Ovary (tissue), 9 donors: ENCODE results near the gene PIP4K2C. TPM values are rescaled to one million over a fixed set of nuclear protein-coding genes. Genes with fewer than 3 reads are reported as not detected.

Experiments
- polyA plus RNA-seq, 2 donors: library from polyadenylated mRNA; stranded (reverse); fragments of 200-250 nt in 1 of 2; fragments of 350-450 nt in 1 of 2; fragmentation: Illumina TruSeq in 1 of 2; extraction: RNeasy Lipid Tissue Mini Kit (QIAGEN cat#74804) in 1 of 2; gene quantifications; one replicate each; pipeline ENCODE4 v1.2.3, GENCODE V29; 2013 to 2014
- total RNA-seq, 7 donors: library from RNA; depleted of rRNA in 2 of 7; stranded (reverse); fragments of >200 nt in 2 of 7; fragmentation: NEBNext Ultra II Directional in 3 of 7; extraction: Animal tissue kit (Norgen Biotek cat#: 25700) in 3 of 7; gene quantifications; one replicate each; pipeline versions ENCODE4 v1.1.0 to v1.2.4, GENCODE V29; 2016 to 2023
- donor health status: DM: no; HTN: no; CAD: no; lungs with moderate emphysema.
- donor health status: DM: no; HTN: no; CAD: no.
- donor health status: Bipolar disorder and iron deficiency.
- donor health status: DM: yes; HTN: yes; CAD: no.
- donor health status: DM: no; HTN: no; CAD: no.
- donor health status: DM: yes; HTN: yes; CAD: no.

Gene PIP4K2C
- total and polyA plus RNA-seq, 9 donors, result 13.1 to 42.0 (median 21.2) TPM

Other genes starting within 250 kb of the PIP4K2C start
- gene R3HDM2, start 160.1 kb upstream of the PIP4K2C start, total RNA-seq, result 10 to 100 TPM; 24.3 to 81.4 (median 65.6) TPM
- 10 to 100 TPM; 33.5 to 66.9 TPM for gene R3HDM2, start 160.1 kb upstream of the PIP4K2C start, polyA plus RNA-seq
- gene INHBC, start 156.4 kb upstream of the PIP4K2C start, total RNA-seq, result under 1 TPM in 2 of 7 donors, not detected in 5; 0.12 to 0.27 TPM
- under 1 TPM; 0.07 to 0.12 TPM for gene INHBC, start 156.4 kb upstream of the PIP4K2C start, polyA plus RNA-seq
- gene INHBE, start 135.9 kb upstream of the PIP4K2C start, total RNA-seq, result not detected
- not detected for gene INHBE, start 135.9 kb upstream of the PIP4K2C start, polyA plus RNA-seq
- gene GLI1, start 131.4 kb upstream of the PIP4K2C start, total RNA-seq, result 1 to 10 TPM in 2 of 7 donors, under 1 TPM in 4, not detected in 1; 0.48 to 4.1 (median 0.74) TPM
- 1 to 10 TPM; 2.2 to 4.1 TPM for gene GLI1, start 131.4 kb upstream of the PIP4K2C start, polyA plus RNA-seq
- 1 to 10 TPM; 2.7 to 8.0 (median 4.2) TPM for gene ARHGAP9, start 111.3 kb upstream of the PIP4K2C start, total RNA-seq
- gene ARHGAP9, start 111.3 kb upstream of the PIP4K2C start, polyA plus RNA-seq, result 1 to 10 TPM; 2.6 to 9.5 TPM
- gene MARS1, start 103.1 kb upstream of the PIP4K2C start, total RNA-seq, result 100 to 1,000 TPM in 2 of 7 donors, 10 to 100 TPM in 5; 21.1 to 479 (median 66.4) TPM
- 10 to 100 TPM; 30.8 to 87.4 TPM for gene MARS1, start 103.1 kb upstream of the PIP4K2C start, polyA plus RNA-seq
- 10 to 100 TPM; 22.1 to 84.9 (median 29.2) TPM for gene DDIT3, start 70.7 kb upstream of the PIP4K2C start, total RNA-seq
- gene DDIT3, start 70.7 kb upstream of the PIP4K2C start, polyA plus RNA-seq, result 10 to 100 TPM; 34.9 to 62.1 TPM
- 100 to 1,000 TPM in 2 of 7 donors, 10 to 100 TPM in 5; 25.2 to 122 (median 79.7) TPM for gene MBD6, start 68.4 kb upstream of the PIP4K2C start, total RNA-seq
- gene MBD6, start 68.4 kb upstream of the PIP4K2C start, polyA plus RNA-seq, result 10 to 100 TPM; 18.1 to 35.0 TPM
- gene DCTN2, start 44.0 kb upstream of the PIP4K2C start, total RNA-seq, result 100 to 1,000 TPM in 1 of 7 donors, 10 to 100 TPM in 6; 70.7 to 100 (median 97.4) TPM
- gene DCTN2, start 44.0 kb upstream of the PIP4K2C start, polyA plus RNA-seq, result 100 to 1,000 TPM; 128 to 226 TPM
- under 1 TPM in 6 of 7 donors, not detected in 1; 0.08 to 0.48 (median 0.30) TPM for gene KIF5A, start 41.1 kb upstream of the PIP4K2C start, total RNA-seq
- gene KIF5A, start 41.1 kb upstream of the PIP4K2C start, polyA plus RNA-seq, result under 1 TPM; 0.15 to 0.48 TPM
- 10 to 100 TPM; 50.0 to 75.2 (median 57.8) TPM for gene DTX3, start 13.6 kb downstream of the PIP4K2C start, total RNA-seq
- gene DTX3, start 13.6 kb downstream of the PIP4K2C start, polyA plus RNA-seq, result 10 to 100 TPM; 37.9 to 56.2 TPM
- 10 to 100 TPM; 22.1 to 48.4 (median 37.1) TPM for gene ARHGEF25, start 20.2 kb downstream of the PIP4K2C start, total RNA-seq
- gene ARHGEF25, start 20.2 kb downstream of the PIP4K2C start, polyA plus RNA-seq, result 10 to 100 TPM; 47.4 to 48.8 TPM
- gene B4GALNT1, start 42.0 kb downstream of the PIP4K2C start, total RNA-seq, result 1 to 10 TPM in 1 of 7 donors, under 1 TPM in 6; 0.28 to 1.5 (median 0.56) TPM
- 1 to 10 TPM in 1 of 2 donors, under 1 TPM in 1; 0.22 to 1.3 TPM for gene B4GALNT1, start 42.0 kb downstream of the PIP4K2C start, polyA plus RNA-seq
- 100 to 1,000 TPM; 128 to 227 (median 200) TPM for gene OS9, start 102.9 kb downstream of the PIP4K2C start, total RNA-seq
- gene OS9, start 102.9 kb downstream of the PIP4K2C start, polyA plus RNA-seq, result 100 to 1,000 TPM; 197 to 387 TPM
- under 1 TPM; 0.34 to 0.99 (median 0.60) TPM for gene AGAP2, start 147.6 kb downstream of the PIP4K2C start, total RNA-seq
- 1 to 10 TPM in 1 of 2 donors, under 1 TPM in 1; 0.33 to 1.3 TPM for gene AGAP2, start 147.6 kb downstream of the PIP4K2C start, polyA plus RNA-seq
- 10 to 100 TPM; 27.7 to 64.0 (median 32.5) TPM for gene TSPAN31, start 153.8 kb downstream of the PIP4K2C start, total RNA-seq
- gene TSPAN31, start 153.8 kb downstream of the PIP4K2C start, polyA plus RNA-seq, result 10 to 100 TPM; 44.0 to 63.7 TPM
- gene CDK4, start 161.1 kb downstream of the PIP4K2C start, total RNA-seq, result 100 to 1,000 TPM; 111 to 175 (median 122) TPM
- 100 to 1,000 TPM in 1 of 2 donors, 10 to 100 TPM in 1; 82.7 to 127 TPM for gene CDK4, start 161.1 kb downstream of the PIP4K2C start, polyA plus RNA-seq
- 10 to 100 TPM in 1 of 7 donors, 1 to 10 TPM in 6; 5.0 to 15.2 (median 7.7) TPM for gene MARCHF9, start 163.9 kb downstream of the PIP4K2C start, total RNA-seq
- 1 to 10 TPM; 5.0 to 7.9 TPM for gene MARCHF9, start 163.9 kb downstream of the PIP4K2C start, polyA plus RNA-seq
- 1 to 10 TPM in 4 of 7 donors, under 1 TPM in 3; 0.12 to 2.5 (median 1.0) TPM for gene CYP27B1, start 175.9 kb downstream of the PIP4K2C start, total RNA-seq
- gene CYP27B1, start 175.9 kb downstream of the PIP4K2C start, polyA plus RNA-seq, result under 1 TPM; 0.18 to 0.30 TPM
- 10 to 100 TPM in 6 of 7 donors, 1 to 10 TPM in 1; 5.7 to 48.6 (median 26.4) TPM for gene METTL1, start 180.9 kb downstream of the PIP4K2C start, total RNA-seq
- 10 to 100 TPM; 10.6 to 29.3 TPM for gene METTL1, start 180.9 kb downstream of the PIP4K2C start, polyA plus RNA-seq
- gene EEF1AKMT3, start 181.4 kb downstream of the PIP4K2C start, total RNA-seq, result 10 to 100 TPM; 11.0 to 18.0 (median 15.2) TPM
- gene EEF1AKMT3, start 181.4 kb downstream of the PIP4K2C start, polyA plus RNA-seq, result 10 to 100 TPM; 10.4 to 15.0 TPM
- gene TSFM, start 191.6 kb downstream of the PIP4K2C start, total RNA-seq, result 10 to 100 TPM; 13.2 to 23.0 (median 20.1) TPM
- 10 to 100 TPM; 17.5 to 28.1 TPM for gene TSFM, start 191.6 kb downstream of the PIP4K2C start, polyA plus RNA-seq
- 1 to 10 TPM; 1.4 to 5.3 (median 4.7) TPM for gene AVIL, start 227.5 kb downstream of the PIP4K2C start, total RNA-seq
- 1 to 10 TPM; 2.9 to 8.1 TPM for gene AVIL, start 227.5 kb downstream of the PIP4K2C start, polyA plus RNA-seq